OCI-LY3 (cell line): Measurements from ENCODE around the gene ZNF407.

Experiments used
- EZH2phosphoT487 ChIP-seq: fragments of 200-600 bp; shearing (Covaris generic); IDR thresholded peaks from 2 replicates; pipeline ENCODE4 v1.6.1; 2018; ENCODE audit warnings: antibody characterized with exemption, mixed run types, low read depth
- TF ChIP-seq, protein P1 (sequence below): fragments of 200-600, 300-600 bp; sonication (generic); IDR thresholded peaks from 2 replicates; pipeline ENCODE4 v1.5.1; 2014; ENCODE audit warnings: antibody characterized with exemption, low read length, low read depth

DNA sequence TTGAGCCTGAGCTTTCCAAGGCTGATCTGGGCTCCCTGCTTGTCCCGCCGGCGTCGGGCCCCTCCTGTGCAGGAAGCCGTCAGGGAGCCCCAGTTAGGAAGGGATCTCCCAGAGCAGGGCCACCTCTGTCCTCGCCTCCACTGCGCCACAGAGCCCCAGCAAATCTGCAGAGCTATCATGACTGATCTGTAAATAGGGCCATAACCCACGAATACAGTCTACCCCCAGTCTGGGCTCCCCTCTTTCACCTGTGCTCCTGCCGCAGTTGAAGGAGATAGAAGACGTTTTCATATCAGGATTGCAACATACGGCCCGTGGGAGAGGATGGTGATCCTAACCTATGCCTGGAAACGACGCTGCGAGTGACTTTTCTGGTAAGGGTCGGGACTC lies 472.6 kb downstream of the ZNF407 start:
- no peak for TF ChIP-seq EZH2phosphoT487
- TF ChIP-seq, protein P1, sequence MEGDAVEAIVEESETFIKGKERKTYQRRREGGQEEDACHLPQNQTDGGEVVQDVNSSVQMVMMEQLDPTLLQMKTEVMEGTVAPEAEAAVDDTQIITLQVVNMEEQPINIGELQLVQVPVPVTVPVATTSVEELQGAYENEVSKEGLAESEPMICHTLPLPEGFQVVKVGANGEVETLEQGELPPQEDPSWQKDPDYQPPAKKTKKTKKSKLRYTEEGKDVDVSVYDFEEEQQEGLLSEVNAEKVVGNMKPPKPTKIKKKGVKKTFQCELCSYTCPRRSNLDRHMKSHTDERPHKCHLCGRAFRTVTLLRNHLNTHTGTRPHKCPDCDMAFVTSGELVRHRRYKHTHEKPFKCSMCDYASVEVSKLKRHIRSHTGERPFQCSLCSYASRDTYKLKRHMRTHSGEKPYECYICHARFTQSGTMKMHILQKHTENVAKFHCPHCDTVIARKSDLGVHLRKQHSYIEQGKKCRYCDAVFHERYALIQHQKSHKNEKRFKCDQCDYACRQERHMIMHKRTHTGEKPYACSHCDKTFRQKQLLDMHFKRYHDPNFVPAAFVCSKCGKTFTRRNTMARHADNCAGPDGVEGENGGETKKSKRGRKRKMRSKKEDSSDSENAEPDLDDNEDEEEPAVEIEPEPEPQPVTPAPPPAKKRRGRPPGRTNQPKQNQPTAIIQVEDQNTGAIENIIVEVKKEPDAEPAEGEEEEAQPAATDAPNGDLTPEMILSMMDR: no peak
